Brain microvascular endothelial cell (primary cell): Measurements from ENCODE around the gene LOXL1.
A peak's percentile ranks its signal among the peaks of the same experiment; 100 is the strongest.

Source experiments
- DNase-seq: peaks from one replicate; pipeline ENCODE4 v3.0.0-alpha.2; 2020
- H3K27ac ChIP-seq: fragments of 250-450 bp; sonication (Bioruptor Pico); 2 replicates; pipeline ENCODE4 v1.5.1; 2020; ENCODE audit warnings: mild to moderate bottlenecking, moderate library complexity
- H3K27me3 ChIP-seq: fragments of 250-450 bp; sonication (Bioruptor Pico); replicated peaks from 2 replicates; pipeline ENCODE4 v1.5.1; 2020; ENCODE audit warnings: mild to moderate bottlenecking
- H3K36me3 ChIP-seq: fragments of 250-450 bp; sonication (Bioruptor Pico); replicated peaks from 2 replicates; pipeline ENCODE4 v1.5.1; 2020; ENCODE audit warnings: mild to moderate bottlenecking
- H3K4me3 ChIP-seq: 2 replicates; pipeline ENCODE4 v1.5.1; 2011; ENCODE audit warnings: low read depth, mild to moderate bottlenecking, control low read depth, low read length, moderate library complexity
- CTCF ChIP-seq: IDR thresholded peaks from 2 replicates; pipeline ENCODE4 v1.5.1; 2011; ENCODE audit warnings: low read depth, mild to moderate bottlenecking, moderate library complexity, low read length, control low read depth, inconsistent platforms; ENCODE audit errors: missing control alignments
- in situ Hi-C: cut with HindIII; loops from 2 replicates; pipeline ENCODE4 v1.10.0; 2017; ENCODE audit warnings: low sequenced_read_pairs, low pct_ligation_motif_present

The LOXL1 gene

GRCh38 chr15:73904026-73904815 lies 22.0 kb upstream of the LOXL1 start:
- no peak overlapping the region for H3K27ac ChIP-seq
- DNase-seq, result no peak
- H3K36me3 ChIP-seq, result no peaks in the 10 kb centered on the region
- no peak overlapping the region for H3K4me3 ChIP-seq
- no peaks in the 10 kb centered on the region for H3K27me3 ChIP-seq
- in situ Hi-C loops, result no loop called here
- no peak for TF ChIP-seq CTCF

GRCh38 chr15:73905225-73905827 lies 20.9 kb upstream of the LOXL1 start:
- in situ Hi-C loops, result no loop called here
- no peak overlapping the region for H3K4me3 ChIP-seq
- no peak for TF ChIP-seq CTCF

GRCh38 chr15:73906346-73907034 lies 19.8 kb upstream of the LOXL1 start:
- Histone ChIP-seq H3K4me3 (no peak overlapping the region), H3K27me3 (no peaks in the 10 kb centered on the region), H3K36me3 (no peaks in the 10 kb centered on the region), H3K27ac (no peak overlapping the region)
- in situ Hi-C loops, result no loop called here
- TF ChIP-seq CTCF, result no peak
- no peak for DNase-seq

More at GRCh38 chr15:73905225-73905827, 20.9 kb upstream of the LOXL1 start:
- Histone ChIP-seq H3K27ac (no peak overlapping the region), H3K27me3 (no peaks in the 10 kb centered on the region), H3K36me3 (no peaks in the 10 kb centered on the region)
- DNase-seq, result no peak

- in situ Hi-C loops, result no loop called here
- H3K36me3 ChIP-seq, result no peaks in the 10 kb centered on the region
- H3K4me3 ChIP-seq, result no peak overlapping the region
- H3K27me3 ChIP-seq, result no peaks in the 10 kb centered on the region
- TF ChIP-seq CTCF, result no peak
- H3K27ac ChIP-seq, result no peak overlapping the region
- no peak for DNase-seq
Measured at GRCh38 chr15:73907035-73907408, 19.2 kb upstream of the LOXL1 start.

- Histone ChIP-seq H3K27me3 (no peaks in the 10 kb centered on the region), H3K4me3 (no peak overlapping the region), H3K36me3 (no peaks in the 10 kb centered on the region), H3K27ac (no peak overlapping the region)
- peak; percentile 79 for DNase-seq
- peak; percentile 98 for TF ChIP-seq CTCF
- in situ Hi-C loops, result no loop called here
Measured at GRCh38 chr15:73908030-73908821, 18.0 kb upstream of the LOXL1 start.
